Choroid plexus epithelial cell (primary cell): ENCODE results near the gene COL19A1.

Experiments used
- DNase-seq: peaks from one replicate; pipeline ENCODE4 v3.0.0-alpha.2; 2010; ENCODE audit warnings: low read depth
- H3K4me3 ChIP-seq: 2 replicates; pipeline ENCODE4 v1.5.1; 2011; ENCODE audit warnings: low read depth, mild to moderate bottlenecking, control low read depth, low read length, moderate library complexity
- CTCF ChIP-seq: conservative IDR thresholded peaks from 2 replicates; pipeline ENCODE4 v1.5.1; 2011; ENCODE audit warnings: low read depth, mild to moderate bottlenecking, control low read depth, inconsistent platforms, low read length, moderate library complexity

COL19A1 gene

DNA sequence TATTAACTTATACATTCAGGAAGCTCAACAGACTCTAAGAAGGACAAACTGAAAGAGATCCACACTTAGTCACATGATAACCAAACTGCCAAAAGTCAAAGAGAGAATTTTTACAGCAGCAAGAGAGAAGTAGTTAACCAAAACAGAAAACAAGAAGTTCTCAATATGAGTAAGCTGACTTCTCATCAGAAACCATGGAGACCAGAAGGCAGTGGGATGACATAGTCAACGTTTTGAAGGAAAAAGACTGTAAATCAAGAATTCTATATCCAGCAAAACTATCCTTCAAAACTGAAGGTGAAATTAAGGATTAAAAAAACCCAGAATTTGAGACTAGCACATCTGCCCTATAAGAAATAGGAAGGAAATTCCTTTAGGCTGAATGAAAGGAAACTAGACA lies 60.4 kb downstream of the COL19A1 start:
- no peak overlapping the region for H3K4me3 ChIP-seq
- TF ChIP-seq CTCF, result no peak
- no peak for DNase-seq

DNA sequence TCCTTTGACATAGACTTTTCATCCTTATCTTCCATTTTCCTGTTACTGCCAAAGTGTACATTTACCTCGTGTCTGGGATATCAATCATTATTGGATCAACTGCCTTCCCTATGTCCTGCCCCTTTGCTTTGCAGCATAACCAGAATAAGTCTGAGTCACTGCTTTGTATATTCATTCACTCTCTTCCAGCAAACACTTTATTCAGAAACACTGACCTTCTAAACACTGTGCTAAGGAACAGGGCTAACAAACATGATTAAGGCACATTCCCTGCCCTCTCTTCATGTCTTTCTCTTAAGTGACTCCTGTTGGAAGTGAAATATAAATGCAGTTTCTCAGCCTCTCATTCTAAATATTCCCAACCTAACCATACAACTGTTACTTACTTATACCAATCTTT lies 66.9 kb downstream of the COL19A1 start:
- peak; percentile 52 for DNase-seq
- H3K4me3 ChIP-seq, result no peak overlapping the region
- no peak for TF ChIP-seq CTCF

DNA sequence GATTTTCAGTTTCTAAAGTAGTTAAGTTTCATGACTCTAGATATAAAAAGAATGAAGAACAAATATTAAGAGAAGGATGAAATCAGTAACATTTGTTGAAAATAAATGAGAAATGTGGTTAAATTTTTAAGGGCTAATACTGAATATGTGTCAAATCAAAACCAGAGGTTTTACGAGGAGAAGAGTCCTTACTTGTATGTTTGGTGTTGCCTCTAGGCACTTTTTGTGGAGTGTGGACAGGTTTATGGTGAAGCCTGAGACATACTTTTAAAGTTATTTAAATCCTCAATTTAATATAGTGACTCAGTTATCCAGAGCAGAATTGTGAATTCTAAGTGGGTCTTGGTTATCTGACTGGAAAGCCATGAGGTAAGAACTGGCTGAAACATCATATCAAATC lies 68.7 kb downstream of the COL19A1 start:
- no peak for TF ChIP-seq CTCF
- no peak for DNase-seq
- no peak overlapping the region for H3K4me3 ChIP-seq

DNA sequence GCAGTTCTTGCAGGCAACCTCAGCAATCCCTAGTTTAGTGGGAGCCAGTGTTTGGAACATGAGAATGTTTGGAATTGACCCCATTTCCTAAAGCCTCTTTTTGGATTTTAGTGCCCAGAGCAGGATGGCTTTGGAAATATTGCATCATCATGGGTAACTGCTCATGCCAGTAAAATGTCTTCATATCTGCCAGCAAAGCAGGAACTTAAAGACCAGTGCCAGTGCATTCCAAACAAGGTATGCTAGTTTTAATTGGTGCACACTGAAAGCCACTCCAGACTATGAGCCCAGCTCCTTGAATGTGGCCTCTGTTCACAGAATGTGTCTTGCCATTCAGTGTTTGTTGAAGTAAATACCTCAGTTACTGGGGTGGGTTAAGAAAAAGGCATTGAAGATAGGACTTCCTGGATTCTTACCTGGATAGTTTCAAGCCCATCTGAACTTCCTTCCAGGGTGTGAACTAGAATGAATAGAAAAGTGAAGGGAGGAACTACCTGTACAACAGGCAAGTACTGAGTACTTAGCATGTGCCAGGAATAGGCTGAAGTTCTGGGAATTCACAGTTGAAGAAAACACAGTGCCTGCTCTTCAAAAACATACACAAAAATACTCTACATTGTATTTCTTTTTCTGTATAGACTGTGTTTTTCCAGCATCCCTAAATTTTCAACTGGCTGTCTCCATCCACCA lies 70.5 kb downstream of the COL19A1 start:
- no peak for TF ChIP-seq CTCF
- DNase-seq, result no peak
- no peak overlapping the region for H3K4me3 ChIP-seq

DNA sequence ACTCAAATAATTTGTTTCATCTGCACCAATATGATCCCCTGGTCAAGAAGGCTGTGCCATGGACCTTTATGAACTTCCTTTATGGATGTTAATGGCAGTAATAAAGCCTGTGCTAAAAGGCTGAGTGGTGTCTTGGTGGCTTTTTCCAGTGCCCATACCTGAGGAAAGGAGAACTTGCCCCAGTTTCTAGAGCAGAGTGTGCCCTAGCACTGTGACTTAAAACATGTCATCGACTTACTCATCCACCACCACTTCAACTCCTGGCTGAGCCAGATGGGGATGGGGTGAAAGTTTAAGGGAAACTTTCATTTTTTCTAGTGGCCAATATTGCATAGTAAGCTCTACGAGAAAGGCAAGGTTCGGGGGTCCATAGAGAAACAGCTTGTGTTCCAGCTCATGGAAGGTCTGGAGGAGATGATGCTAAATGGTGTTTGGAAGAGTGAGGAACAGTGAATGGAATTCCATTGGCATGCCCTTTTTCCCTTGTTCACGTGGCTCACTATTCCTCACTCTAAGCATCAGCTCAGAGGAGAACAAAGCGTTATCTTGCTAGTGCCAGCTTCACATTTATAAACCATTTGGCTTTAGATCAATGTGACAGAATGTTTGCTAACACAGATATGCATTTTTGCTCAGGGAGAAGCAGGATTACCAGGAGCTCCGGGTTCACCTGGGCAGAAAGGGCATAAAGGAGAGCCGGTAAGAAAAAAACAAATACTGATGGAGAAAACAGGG lies 71.2 kb downstream of the COL19A1 start:
- no peak for DNase-seq
- no peak overlapping the region for H3K4me3 ChIP-seq
- TF ChIP-seq CTCF, result no peak

DNA sequence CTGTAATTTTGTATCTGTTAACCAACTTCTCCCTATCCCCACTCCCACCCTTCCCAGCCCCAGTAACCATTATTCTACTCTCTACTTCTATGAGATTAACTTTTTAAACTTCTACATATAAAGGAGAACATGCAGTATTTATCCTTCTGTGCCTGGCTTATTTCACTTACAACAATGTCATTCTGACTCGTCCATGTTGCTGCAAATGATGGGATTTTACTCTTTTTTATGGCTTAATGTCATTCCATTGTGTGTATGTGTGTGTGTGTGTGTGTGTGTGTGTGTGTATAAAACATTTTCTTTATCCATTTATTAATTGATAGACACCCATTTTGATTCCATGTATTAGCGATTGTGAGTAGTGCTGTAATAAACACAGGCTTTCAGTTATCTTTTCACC lies 76.1 kb downstream of the COL19A1 start:
- no peak for TF ChIP-seq CTCF
- no peak for DNase-seq
- no peak overlapping the region for H3K4me3 ChIP-seq

- no peak for TF ChIP-seq CTCF
- DNase-seq, result no peak
- no peak overlapping the region for H3K4me3 ChIP-seq
Observed at GRCh38 chr6:69945192-69945591, 78.8 kb downstream of the COL19A1 start.
